Gastrocnemius medialis (tissue), 4 donors: Measurements from ENCODE around the gene TMEM72. TPM values are rescaled to one million over a fixed set of nuclear protein-coding genes. Genes with fewer than 3 reads are reported as not detected.

Experiments
- ATAC-seq, 2 donors: fragments of 150-250 bp; one replicate each; pipeline ENCODE4 v1.9.1; 2016
- DNase-seq, 2 donors: peaks; one replicate each; pipeline ENCODE4 v3.0.0-alpha.2; 2019
- H3K27ac ChIP-seq, 4 donors: fragments of 200-600 bp; sonication (generic); 1 replicate in 1 of 4; 2 replicates in 3 of 4; pipeline ENCODE4 v1.5.1; 2016 to 2018; ENCODE audit warnings: mild to moderate bottlenecking in 2 of 4, moderate library complexity in 1 of 4
- H3K27me3 ChIP-seq, 3 donors: fragments of 200-600 bp; sonication (generic) in 2 of 3; 1 replicate in 1 of 3; 2 replicates in 2 of 3; pipeline versions ENCODE4 v1.5.1 to v1.6.0; 2016 to 2019; ENCODE audit warnings: mild to moderate bottlenecking in 1 of 3, moderate library complexity in 1 of 3
- H3K36me3 ChIP-seq, 2 donors: fragments of 200-600 bp; sonication (generic) in 1 of 2; one replicate each; pipeline ENCODE4 v1.5.1; 2017 to 2018
- H3K4me1 ChIP-seq, 2 donors: fragments of 200-600 bp; sonication (generic) in 1 of 2; one replicate each; pipeline ENCODE4 v1.5.1; 2016 to 2017; ENCODE audit warnings: mild to moderate bottlenecking in 2 of 2
- H3K4me3 ChIP-seq, 4 donors: fragments of 200-600 bp; sonication (generic) in 3 of 4; 1 replicate in 1 of 4; 2 replicates in 3 of 4; pipeline ENCODE4 v1.5.1; 2016 to 2019; ENCODE audit warnings: mild to moderate bottlenecking in 2 of 4
- H3K9me3 ChIP-seq, 3 donors: fragments of 200-600 bp; sonication (generic) in 2 of 3; 1 replicate in 1 of 3; 2 replicates in 2 of 3; pipeline ENCODE4 v1.5.1; 2016 to 2019
- CTCF ChIP-seq, 5 experiments: fragments of 450-650 bp in 3 of 5; fragments of 200-600 bp in 2 of 5; sonication (generic) in 2 of 5; IDR thresholded peaks in 4 of 5; conservative IDR thresholded peaks in 1 of 5; 1 replicate in 4 of 5; 2 replicates in 1 of 5; pipeline ENCODE4 v1.5.1; 2016 to 2019; ENCODE audit warnings: antibody characterized with exemption in 5 of 5, mild to moderate bottlenecking in 3 of 5, moderate library complexity in 3 of 5
- POLR2A ChIP-seq, 2 donors: fragments of 450-650 bp; IDR thresholded peaks; one replicate each; pipeline ENCODE4 v1.6.1; 2017; ENCODE audit warnings: antibody characterized with exemption in 2 of 2, mild to moderate bottlenecking in 2 of 2, moderate library complexity in 2 of 2
- in situ Hi-C, 4 donors: fragments of 200-750 bp; cut with MboI; loops; one replicate each; pipeline versions ENCODE4 v1.15.0 to v1.8.0; 2017; ENCODE audit warnings: low sequenced_read_pairs in 4 of 4
- intact Hi-C: fragments of 100-400 bp; cut with DNase I; formaldehyde crosslinking; loops from one replicate; pipeline ENCODE4 v1.15.1; 2023; ENCODE audit warnings: low total_unique reads
- total RNA-seq, 4 donors: library from RNA; depleted of rRNA; stranded (reverse); fragments of >200 nt; gene quantifications; one replicate each; pipeline versions ENCODE4 v1.1.0 to v1.2.3, GENCODE V29; 2016

The TMEM72 gene
- total RNA-seq, 4 donors from 2014 or later = not detected

GRCh38 chr10:44873160-44873559 lies 38.0 kb upstream of the TMEM72 start:
- ATAC-seq (no peak), DNase-seq (no peak)
- no peaks in the 10 kb centered on the region for H3K9me3 ChIP-seq
- H3K27ac ChIP-seq = no peak overlapping the region
- intact Hi-C loops (loop anchor here (10.0 kb wide), 1 partner anchor 102 kb away; the partner anchor contains the start of gene DEPP1), in situ Hi-C loops (loop anchor here (25.0 kb wide), 3 partner anchors 486 to 561 kb away; partner anchors contain the start of gene CXCL12 (in 2 of the 4))
- peaks cover 0 to 6% of the 10 kb centered on the region in 2 donors for H3K4me1 ChIP-seq
- H3K36me3 ChIP-seq = no peaks in the 10 kb centered on the region
- H3K4me3 ChIP-seq = no peak overlapping the region
- TF ChIP-seq POLR2A (IDR thresholded peaks at IDR 0.05) (no peak), CTCF (IDR thresholded peaks at IDR 0.05 in 4 of 5, conservative IDR thresholded peaks at IDR 0.05 in 1 of 5) (no peak)
- H3K27me3 ChIP-seq = no peaks in the 10 kb centered on the region

GRCh38 chr10:44874166-44874565 lies 37.0 kb upstream of the TMEM72 start:
- ATAC-seq = no peak
- Histone ChIP-seq H3K27ac (no peak overlapping the region), H3K27me3 (no peaks in the 10 kb centered on the region), H3K4me3 (no peak overlapping the region), H3K9me3 (no peaks in the 10 kb centered on the region), H3K4me1 (peaks cover 8% of the 10 kb centered on the region in 2 donors), H3K36me3 (no peaks in the 10 kb centered on the region)
- in situ Hi-C loops = loop anchor here (25.0 kb wide), 3 partner anchors 487 to 562 kb away; partner anchors contain the start of gene CXCL12 (in 2 of the 4)
- no peak for DNase-seq
- TF ChIP-seq CTCF (IDR thresholded peaks at IDR 0.05 in 4 of 5, conservative IDR thresholded peaks at IDR 0.05 in 1 of 5) (no peak), POLR2A (IDR thresholded peaks at IDR 0.05) (no peak)
- intact Hi-C loops = loop anchor here (10.0 kb wide), 1 partner anchor 101 kb away; the partner anchor contains the start of gene DEPP1

GRCh38 chr10:44878706-44879530 lies 32.2 kb upstream of the TMEM72 start:
- peak; percentile 85 to 90 for ATAC-seq
- peaks cover 10 to 11% of the 10 kb centered on the region in 2 donors for H3K4me1 ChIP-seq
- no peaks in the 10 kb centered on the region for H3K36me3 ChIP-seq
- H3K4me3 ChIP-seq = peak overlapping the region; percentile 51 to 63 (median 54)
- DNase-seq = peak; percentile 65 to 75
- in situ Hi-C loops = no loop called here
- H3K27me3 ChIP-seq = no peaks in the 10 kb centered on the region
- intact Hi-C loops = loop anchor here (10.0 kb wide), 1 partner anchor 96 kb away; the partner anchor contains the start of gene DEPP1
- H3K9me3 ChIP-seq = no peaks in the 10 kb centered on the region
- TF ChIP-seq CTCF (IDR thresholded peaks at IDR 0.05 in 4 of 5, conservative IDR thresholded peaks at IDR 0.05 in 1 of 5) (no peak), POLR2A (IDR thresholded peaks at IDR 0.05) (no peak)
- H3K27ac ChIP-seq = peak overlapping the region; percentile 50 to 56 (median 52)

- TF ChIP-seq CTCF (IDR thresholded peaks at IDR 0.05 in 4 of 5, conservative IDR thresholded peaks at IDR 0.05 in 1 of 5) (no peak), POLR2A (IDR thresholded peaks at IDR 0.05) (no peak)
These were observed 31.6 kb upstream of the TMEM72 start for GRCh38 chr10:44879531-44879899.

More at GRCh38 chr10:44879531-44879899, 31.6 kb upstream of the TMEM72 start:
- no peaks in the 10 kb centered on the region for H3K27me3 ChIP-seq
- H3K36me3 ChIP-seq = no peaks in the 10 kb centered on the region
- peak; percentile 32 to 40 for ATAC-seq
- in situ Hi-C loops = no loop called here
- intact Hi-C loops = loop anchor here (10.0 kb wide), 1 partner anchor 95 kb away; the partner anchor contains the start of gene DEPP1
- H3K4me1 ChIP-seq = peaks cover 7 to 11% of the 10 kb centered on the region in 2 donors
- H3K9me3 ChIP-seq = no peaks in the 10 kb centered on the region
- peak overlapping the region; percentile 51 to 63 (median 54) for H3K4me3 ChIP-seq
- no peak for DNase-seq
- H3K27ac ChIP-seq = peak overlapping the region; percentile 50 to 56 (median 52)
